T47D (cell line): ENCODE data around the gene GRIK4.

ENCODE experiments used
- DNase-seq, 2 experiments: peaks; one replicate each; pipeline versions ENCODE4 v3.0.0 to v3.0.0-alpha.2; 2011 to 2012; ENCODE audit warnings: low read depth in 1 of 2, low spot score in 1 of 2
- JUND ChIP-seq: IDR thresholded peaks from 2 replicates; pipeline ENCODE4 v1.6.1; 2012; ENCODE audit warnings: low read depth
- in situ Hi-C: cut with HindIII; loops from 2 replicates; pipeline ENCODE4 v1.10.0; 2016; ENCODE audit warnings: low sequenced_read_pairs, low pct_unique_long_range_greater_than_20kb

GRIK4 gene

DNA sequence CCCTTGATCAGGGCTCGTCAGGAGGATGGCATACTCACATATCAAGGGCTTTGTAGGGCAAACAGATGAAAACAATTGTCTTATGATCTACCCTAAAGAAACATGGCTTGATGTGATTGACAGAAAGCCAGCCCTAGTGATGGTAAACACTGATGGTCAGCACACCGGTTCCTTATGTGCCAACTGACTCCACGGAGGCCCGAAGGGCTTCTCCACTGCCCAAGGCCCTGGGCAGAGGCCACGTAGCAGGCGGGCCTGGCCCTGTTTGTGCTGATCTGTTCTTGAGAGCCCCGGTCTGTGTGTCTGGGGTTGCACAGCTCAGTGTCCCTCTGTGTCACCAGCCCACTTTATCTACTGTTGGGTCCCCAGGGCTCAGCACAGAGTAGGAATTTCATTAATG, 115.2 kb downstream of the GRIK4 start:
- TF ChIP-seq JUND = no peak
- DNase-seq = peak in 1 of 2 experiments; percentile 91
- in situ Hi-C loops = no loop called here

DNA sequence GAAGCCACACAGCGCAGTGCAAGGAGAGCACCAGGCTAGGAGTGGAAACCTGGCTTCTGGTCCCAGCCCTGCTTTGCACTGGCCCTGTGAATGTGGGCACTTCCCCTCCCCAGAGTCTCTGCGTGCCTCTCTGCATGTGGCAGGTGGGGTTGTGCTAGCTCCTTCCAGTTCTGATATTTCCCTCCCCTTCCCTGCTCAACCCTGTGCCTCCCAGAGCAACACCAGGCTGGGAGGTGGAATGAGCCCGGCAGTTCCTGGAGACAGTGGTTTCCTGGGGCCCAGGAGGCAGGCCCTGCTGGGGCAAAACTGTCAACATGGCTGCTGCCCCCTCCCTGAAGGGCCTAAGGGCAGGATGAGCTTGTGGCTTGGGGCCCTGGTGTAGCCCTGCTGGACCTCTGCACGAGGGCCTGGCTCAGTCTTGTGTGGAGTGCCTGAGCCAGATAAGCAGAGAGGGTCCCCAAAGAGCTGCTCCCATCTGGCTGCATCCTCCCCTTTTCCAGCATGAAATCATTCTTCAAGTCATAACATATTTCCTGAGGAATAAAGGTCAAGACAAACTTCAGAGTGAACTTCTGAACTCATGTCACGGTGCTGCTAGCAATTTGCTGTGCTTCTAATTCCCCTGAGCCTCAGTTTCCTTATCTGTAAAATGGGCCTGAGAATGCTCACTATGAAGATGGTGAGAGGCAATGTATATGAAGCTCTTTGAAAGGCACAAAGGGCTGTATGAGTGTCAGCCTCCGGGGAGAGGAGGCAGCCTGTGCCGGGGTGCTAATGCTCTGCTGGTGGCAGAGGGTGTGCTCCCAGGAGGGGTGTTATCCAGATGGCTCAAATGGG, 116.0 kb downstream of the GRIK4 start:
- DNase-seq = no peak
- no peak for TF ChIP-seq JUND
- in situ Hi-C loops = no loop called here

GRCh38 chr11:120629407-120630080, 118.0 kb downstream of the GRIK4 start:
- no peak for DNase-seq
- in situ Hi-C loops = no loop called here
- TF ChIP-seq JUND = no peak

- in situ Hi-C loops = no loop called here
- TF ChIP-seq JUND = no peak
- DNase-seq = no peak
These were observed 118.6 kb downstream of the GRIK4 start for GRCh38 chr11:120630122-120630521.

GRCh38 chr11:120632579-120632978, 121.0 kb downstream of the GRIK4 start:
- in situ Hi-C loops = no loop called here
- no peak for DNase-seq
- no peak for TF ChIP-seq JUND

DNA sequence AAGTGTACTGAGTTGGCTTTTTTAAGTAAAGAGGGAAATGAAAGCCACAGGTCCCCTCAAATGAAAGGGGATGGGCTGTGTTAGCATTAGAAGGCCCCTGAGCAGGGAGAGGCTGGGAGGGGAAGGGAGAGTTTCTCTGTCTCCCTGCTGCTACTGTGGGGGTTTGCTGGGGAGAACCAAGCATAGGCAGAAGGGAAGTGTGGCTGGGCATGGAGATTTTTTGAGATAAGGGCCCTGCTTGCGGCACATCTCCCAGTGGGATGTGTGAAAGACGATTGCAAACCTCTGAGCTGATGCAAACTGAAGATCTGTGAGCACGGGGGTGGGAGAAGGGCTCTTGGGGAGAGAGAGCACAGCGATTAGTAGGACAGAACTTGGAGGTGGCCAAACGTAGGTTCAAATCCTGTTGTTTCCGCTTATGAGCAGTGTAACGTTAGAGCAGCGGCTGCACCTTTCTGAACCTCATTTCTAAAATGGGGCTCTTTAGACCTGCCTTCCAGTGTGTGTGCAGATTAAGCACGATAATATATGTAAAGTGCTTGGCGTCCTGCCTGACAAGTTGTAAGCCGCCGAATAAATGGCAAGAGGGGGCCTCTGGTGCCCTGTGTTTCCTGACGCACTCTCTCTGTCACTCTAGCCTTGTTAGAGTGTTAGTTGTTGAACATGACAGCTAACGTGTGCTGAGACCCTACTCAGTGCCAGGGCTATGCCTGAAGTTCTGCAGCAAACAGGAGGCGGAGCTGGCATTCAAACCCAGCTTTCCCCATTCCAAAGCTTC, 122.3 kb downstream of the GRIK4 start:
- no peak for DNase-seq
- no peak for TF ChIP-seq JUND
- in situ Hi-C loops = no loop called here

DNA sequence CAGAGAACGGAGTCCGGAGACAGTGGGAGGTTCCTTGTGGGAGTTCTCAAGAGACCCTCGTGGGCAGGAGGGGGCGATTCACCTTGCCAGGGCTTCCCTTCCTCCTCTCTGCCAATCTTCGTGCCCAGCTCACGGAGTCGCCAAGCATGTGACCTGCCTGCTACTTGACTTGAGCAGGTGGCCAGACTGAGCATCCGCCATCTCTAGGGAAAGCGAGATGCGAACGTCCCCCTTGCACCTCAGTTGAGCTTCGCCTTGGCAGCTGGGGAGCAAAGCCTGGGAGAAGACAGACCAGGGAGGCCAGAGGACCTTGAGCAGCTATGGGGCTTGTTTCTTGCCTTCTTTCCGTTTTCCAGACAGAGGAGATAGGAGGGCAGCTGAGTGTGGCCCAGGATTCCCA, 123.2 kb downstream of the GRIK4 start:
- peak in 1 of 2 experiments; percentile 63 for DNase-seq
- in situ Hi-C loops = no loop called here
- TF ChIP-seq JUND = no peak

DNA sequence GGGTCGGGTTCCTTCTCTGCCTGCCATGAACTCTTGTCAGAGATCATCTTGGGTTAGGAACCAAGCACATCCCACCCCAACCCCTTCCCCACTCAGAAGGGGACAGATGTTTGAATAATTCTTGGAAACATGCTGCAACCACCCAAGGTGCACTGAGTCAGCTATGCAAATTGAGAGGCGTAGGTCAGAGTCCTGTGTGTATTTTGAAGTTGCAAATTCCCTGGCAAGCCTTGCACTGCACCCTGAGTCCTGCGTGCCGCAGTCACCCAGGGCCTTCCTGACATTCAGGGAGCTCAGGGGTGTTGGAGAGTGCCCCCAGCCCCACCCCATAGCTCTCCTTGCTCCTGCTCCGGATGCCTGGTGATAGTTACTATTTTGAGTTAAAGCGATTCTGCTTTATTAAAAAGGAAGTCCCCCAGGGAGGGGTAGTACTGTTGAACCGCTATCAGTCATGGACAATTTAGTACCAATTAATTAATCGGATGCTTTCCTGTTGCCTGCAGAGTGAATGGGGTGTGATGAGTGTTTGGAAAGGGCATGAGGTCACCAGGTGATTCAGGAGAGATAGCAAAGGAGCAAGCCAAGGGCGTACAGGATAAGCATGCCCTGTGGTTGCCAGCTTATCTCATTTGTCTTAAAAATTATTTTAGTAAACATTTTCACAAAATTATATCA, 123.7 kb downstream of the GRIK4 start:
- in situ Hi-C loops = no loop called here
- TF ChIP-seq JUND = no peak
- peak in 1 of 2 experiments; percentile 76 for DNase-seq

DNA sequence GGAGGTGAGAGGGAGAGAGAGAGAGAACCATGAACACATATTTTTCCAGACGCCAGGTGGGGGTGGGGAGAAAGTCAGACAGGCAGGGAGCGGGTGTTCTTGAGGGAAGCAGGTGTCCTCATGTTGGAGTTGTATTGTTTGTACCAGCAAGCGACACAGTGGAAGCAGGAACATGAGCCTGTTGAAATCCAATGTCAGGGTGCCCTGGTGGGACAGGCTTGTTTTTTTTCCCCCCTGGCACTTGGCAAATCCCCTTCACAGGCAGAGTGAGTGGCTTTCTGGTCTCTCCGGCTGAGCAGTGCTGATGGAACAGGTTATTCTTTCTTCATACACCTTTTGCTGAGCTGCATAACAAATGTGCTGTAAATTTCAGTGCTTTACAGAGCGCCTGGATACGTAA, 125.6 kb downstream of the GRIK4 start:
- in situ Hi-C loops = no loop called here
- no peak for TF ChIP-seq JUND
- peak; percentile 48 to 100 for DNase-seq

DNA sequence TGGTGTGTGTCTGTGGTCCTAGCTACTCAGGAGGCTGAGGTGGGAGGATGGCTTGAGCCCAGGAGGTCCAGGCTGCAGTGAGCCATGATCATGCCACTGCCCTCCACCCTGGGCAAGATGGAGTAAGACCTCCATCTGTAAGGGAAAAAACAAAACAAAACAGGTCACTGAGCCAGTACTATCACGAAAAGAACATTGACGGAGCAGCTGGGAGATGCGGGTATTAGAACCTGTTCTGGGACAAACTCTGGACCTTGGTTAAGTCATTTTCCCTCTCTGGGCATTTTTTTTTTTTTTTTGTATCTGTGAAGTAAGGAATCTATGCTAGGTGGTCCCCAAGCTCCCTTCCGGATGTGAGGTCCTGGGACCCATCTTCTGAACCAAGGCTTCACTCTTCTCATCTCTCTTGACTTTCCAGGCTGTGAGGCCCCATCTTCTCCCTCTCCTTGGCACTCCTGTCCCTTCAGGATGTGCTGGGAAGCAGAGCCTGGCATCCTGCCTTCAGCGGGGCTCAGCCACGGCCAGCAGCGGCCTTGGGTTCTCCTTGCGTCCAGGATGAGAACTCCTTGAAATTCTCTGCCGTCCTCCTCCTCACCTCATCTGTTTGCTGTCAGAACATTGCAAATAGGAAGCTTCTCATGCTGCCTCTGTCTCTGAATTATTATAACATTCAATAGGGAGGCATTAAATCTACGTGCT, 130.8 kb downstream of the GRIK4 start:
- in situ Hi-C loops = no loop called here
- no peak for TF ChIP-seq JUND
- DNase-seq = no peak

DNA sequence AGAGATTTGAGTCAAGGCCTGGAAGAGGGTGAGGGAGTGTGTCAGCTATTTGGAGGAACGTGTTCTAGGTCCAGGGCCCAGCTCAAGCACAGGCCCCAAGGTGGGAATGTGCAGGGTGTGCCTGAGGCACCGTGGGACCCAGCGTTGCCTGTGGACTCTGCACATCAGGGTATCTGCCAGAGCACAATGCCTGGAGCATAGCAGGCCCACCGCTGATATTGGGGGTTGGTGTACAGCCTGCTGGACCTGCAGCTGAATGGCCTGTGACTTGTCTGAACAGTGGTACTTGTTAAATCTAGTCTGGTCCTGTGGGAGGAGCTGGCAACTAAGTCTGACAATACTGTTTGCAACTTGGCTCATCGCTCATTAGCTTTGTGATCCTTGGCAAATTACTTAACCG, 131.7 kb downstream of the GRIK4 start:
- no peak for TF ChIP-seq JUND
- in situ Hi-C loops = no loop called here
- no peak for DNase-seq

- no peak for DNase-seq
- in situ Hi-C loops = no loop called here
- no peak for TF ChIP-seq JUND
These were observed 134.1 kb downstream of the GRIK4 start for GRCh38 chr11:120645639-120646038.
